SKM-1 treated with dmso at 0.1 percent for 144 hours (cell line): Measurements from ENCODE around the gene BAHD1.

Experiments
- DNase-seq: peaks from one replicate; lab custom pipeline; 2025; ENCODE audit not compliant: unreplicated experiment; lab: John Stamatoyannopoulos, UW

The BAHD1 gene

GRCh38 chr15:40489274-40490175, 48.8 kb downstream of the BAHD1 start:
- no peak for DNase-seq

GRCh38 chr15:40493089-40493840, 52.5 kb downstream of the BAHD1 start:
- DNase-seq: peak; percentile 32

GRCh38 chr15:40495516-40495915, 54.8 kb downstream of the BAHD1 start:
- DNase-seq: no peak

- no peak for DNase-seq
These were observed 57.7 kb downstream of the BAHD1 start for GRCh38 chr15:40498418-40498817.

GRCh38 chr15:40498891-40499290, 58.1 kb downstream of the BAHD1 start:
- DNase-seq: no peak

GRCh38 chr15:40499931-40500330, 59.2 kb downstream of the BAHD1 start:
- no peak for DNase-seq

GRCh38 chr15:40500568-40501330, 60.0 kb downstream of the BAHD1 start:
- DNase-seq: no peak

GRCh38 chr15:40501487-40501886, 60.7 kb downstream of the BAHD1 start:
- DNase-seq: no peak

- DNase-seq: no peak
These were observed 66.3 kb downstream of the BAHD1 start for GRCh38 chr15:40506964-40507571.

GRCh38 chr15:40508216-40508615, 67.5 kb downstream of the BAHD1 start:
- no peak for DNase-seq

GRCh38 chr15:40510201-40510600, 69.4 kb downstream of the BAHD1 start:
- no peak for DNase-seq

GRCh38 chr15:40511093-40511471, 70.3 kb downstream of the BAHD1 start:
- no peak for DNase-seq

GRCh38 chr15:40511472-40512133, 70.8 kb downstream of the BAHD1 start:
- no peak for DNase-seq

GRCh38 chr15:40512440-40512839, 71.7 kb downstream of the BAHD1 start:
- no peak for DNase-seq

GRCh38 chr15:40513609-40514008, 72.9 kb downstream of the BAHD1 start:
- no peak for DNase-seq

GRCh38 chr15:40516322-40516721, 75.6 kb downstream of the BAHD1 start:
- no peak for DNase-seq
